SHP77 treated with DMSO at 0.1 percent for 48 hours (cell line): ENCODE results near the gene PIP4K2A.
"Not testable (repeated sequence)": the region's sequence is repeated elsewhere in the genome, so short reads cannot be mapped to it uniquely, and the experiment has no call there.

Experiments used
- DNase-seq: peaks from one replicate; lab custom pipeline; 2025; lab: John Stamatoyannopoulos, UW

The PIP4K2A gene

DNA sequence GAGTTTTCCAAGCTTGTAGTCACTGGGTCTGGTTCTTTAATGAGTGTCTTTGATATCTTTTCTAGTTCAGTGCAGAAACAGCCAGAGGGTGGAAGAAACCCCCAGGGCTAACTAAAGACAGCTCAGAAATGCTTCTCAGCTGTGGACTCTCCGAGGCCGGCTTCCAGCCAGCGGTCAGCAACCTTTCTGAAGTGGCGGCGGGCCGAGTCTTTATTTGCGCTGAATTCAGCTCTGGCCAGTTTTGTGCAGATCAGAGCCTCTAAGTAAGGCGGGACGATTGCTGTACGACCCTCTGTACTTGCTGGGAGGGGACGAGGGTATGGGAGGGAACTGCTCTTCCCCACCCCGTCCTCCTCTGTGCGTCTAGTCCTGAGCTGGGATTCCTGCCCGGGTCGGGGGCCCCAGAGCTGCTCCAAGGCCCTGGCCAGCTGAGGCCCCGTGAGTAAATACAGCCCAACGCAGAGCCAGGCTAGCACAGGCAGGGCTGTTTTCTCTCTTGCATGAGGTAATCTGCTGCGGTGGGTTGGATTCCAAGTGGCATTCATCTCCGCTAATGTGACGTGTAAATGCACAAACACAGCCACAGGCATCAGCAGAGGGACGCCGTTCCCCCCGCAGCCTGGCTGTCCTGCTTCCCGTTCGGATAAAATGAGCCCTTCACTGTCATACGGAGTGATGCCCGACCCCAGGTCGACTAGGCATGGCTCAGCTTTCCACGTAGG is 159.8 kb downstream of the PIP4K2A start:
- peak; percentile 84 for DNase-seq

DNA sequence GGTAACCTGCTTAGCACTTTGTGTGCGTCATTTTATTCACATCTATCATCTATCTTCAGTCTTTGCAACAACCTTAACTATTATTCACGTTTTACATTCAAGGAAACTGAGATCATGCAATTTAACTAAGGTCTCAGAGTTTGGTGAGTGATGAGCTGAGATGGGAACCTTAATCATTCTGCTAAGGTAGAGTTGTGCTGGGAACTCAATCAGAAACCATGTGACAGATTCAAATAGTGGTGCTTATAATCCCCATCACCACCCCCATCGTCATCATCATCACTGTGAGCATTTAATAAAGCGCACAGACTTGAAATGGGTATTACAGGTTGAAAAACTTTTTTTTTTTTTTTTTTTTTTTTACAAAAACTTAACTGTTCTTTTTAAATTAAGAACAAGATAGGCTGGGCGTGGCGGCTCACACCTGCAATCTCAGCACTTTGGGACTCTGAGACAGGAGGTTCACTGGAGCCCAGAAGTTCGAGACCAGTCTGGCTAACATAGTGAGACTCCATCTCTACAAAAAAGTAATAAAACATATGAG is 160.9 kb downstream of the PIP4K2A start:
- DNase-seq: no peak

DNA sequence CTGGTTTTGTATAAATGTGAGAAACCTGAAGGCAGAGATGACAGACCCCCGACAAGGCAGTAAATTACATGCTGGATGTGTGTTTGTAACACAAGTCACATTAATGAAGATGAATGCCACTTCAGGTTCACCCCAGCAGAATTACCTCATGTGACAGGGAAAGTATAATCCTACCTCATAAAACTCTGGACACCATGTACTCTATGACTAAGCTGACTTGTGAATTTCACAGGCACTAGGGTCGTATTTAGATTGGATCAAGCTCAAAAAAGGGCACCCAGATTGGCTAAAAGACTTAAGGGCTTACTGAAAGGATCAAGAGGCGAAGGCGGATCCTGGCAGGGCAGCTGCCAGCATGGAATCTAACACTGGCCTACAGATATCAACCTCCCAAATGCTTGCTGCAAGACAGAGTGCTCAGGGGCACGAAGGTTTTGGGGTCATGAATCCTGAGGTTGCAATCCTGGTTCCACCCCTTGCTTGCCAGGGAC is 161.4 kb downstream of the PIP4K2A start:
- DNase-seq: peak; percentile 39

DNA sequence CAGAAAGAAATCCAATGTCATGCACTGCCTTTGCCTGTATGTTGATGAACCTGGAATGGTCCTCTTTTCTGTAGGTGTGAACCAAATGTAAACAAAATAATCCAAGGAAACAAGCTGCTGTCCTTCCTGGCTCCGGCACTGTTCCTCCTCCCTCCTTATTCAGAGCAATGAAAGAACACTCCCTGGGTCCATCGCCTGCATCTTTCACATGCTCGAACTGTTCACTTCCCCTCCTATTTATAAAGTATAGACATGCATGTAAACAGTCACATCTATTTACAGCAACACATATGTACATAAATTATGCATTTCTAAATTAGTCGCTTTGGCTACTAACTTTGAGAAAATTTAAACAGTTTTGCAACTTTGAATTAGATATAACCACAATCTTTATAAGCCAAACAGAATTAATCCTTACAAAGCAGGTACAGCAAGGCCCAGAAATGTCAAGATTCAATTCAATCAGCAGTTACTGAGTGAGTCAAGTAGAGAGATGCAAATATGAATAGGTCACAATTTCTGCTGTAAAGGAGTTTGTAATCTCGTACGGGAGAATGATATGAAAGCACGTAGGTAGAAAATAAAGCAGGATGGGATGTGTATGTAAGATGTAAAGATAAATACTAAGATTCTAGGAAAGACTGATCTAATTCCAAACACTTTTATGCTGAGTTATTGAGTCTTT is 162.6 kb downstream of the PIP4K2A start:
- no peak for DNase-seq

DNA sequence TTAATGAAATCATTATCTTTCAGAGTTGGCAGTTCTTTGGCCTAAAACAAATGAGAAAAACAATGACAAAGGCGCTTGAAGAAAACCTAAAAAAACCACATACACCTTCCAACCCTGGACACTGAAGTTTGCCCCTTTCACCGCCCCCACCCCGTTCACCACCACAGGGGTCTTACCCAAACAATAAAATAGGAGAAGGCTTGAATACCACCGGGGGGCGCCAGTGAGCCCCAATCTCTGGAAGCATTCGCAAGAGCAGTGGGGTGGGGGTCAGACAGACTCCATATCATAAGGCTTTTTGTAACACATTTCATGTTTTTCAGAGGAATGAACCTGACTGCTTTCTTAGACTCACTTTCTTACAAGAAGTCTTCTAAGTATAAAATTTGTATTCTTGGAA is 163.6 kb downstream of the PIP4K2A start:
- DNase-seq: no peak

DNA sequence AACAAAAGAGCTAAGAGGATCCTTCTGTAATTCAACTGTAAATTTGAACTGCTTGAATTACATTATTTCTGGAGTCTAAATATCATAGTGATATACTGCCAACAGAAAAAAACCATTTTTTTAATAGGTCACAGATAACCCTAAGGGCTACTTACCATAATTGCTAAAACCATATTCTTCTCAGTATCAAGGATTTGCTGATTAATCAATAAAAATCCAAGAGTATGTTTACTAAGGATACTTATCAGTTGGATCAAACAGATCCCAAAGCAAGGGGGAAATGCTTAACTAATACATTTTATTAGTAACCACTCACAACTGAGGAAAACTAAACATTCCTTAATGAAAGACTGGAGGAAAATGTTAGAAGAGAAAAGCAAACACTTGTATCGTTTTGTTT is 166.0 kb downstream of the PIP4K2A start:
- no peak for DNase-seq

DNA sequence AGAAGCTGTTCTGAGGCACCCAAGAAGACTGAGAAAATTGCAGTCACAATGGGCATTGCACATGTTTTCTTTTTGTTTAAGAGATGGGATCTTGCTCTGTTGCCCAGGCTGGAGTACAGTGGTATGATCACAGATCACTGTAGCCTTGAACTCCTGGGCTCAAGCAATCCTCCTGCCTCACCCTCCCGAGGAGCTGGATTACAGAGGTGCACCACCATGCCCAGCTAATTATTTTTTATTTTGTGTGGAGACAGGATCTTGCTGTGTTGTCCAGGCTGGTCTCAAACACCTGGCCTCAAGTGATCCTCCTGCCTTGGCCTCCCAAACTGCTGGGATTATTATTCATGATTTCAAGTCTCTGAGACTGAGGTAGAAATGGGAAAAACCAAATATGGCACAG is 168.7 kb downstream of the PIP4K2A start:
- no peak for DNase-seq

DNA sequence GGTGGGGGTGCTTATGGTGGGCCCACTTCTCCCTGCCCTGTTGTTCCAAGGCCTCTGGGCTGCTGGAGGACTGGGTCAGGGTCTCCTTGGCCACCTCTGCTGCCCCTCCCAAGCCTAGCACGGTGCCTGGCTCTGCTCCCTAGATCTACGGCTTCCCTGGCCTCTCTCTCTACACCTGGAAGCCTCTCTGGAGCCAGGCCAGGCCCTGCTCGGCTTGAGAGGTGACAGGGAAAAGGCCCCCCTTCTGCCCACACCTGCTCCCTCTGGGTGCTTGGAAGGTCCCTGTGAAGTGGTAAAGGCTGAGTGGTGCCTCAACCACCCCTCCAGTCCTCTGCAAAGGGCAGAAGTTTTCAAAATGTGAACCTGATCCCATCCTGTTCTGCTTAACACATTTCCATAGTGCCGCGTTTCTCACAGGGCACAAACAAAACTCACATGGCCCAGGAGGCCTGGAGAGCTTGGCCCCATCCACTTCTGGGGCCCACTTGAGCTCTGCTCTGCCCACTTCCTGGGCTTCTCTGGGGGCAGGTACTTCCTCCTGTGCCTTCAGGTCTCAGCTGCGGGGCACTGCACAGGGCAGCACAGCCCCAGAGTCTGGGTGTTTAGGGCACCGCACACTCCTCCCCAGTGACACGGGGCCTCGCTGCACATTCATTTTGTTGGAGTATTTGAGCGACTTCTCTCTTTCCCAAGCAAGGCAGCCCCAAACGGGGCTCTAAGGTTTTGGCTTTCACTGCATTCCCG is 169.9 kb downstream of the PIP4K2A start:
- no peak for DNase-seq

DNA sequence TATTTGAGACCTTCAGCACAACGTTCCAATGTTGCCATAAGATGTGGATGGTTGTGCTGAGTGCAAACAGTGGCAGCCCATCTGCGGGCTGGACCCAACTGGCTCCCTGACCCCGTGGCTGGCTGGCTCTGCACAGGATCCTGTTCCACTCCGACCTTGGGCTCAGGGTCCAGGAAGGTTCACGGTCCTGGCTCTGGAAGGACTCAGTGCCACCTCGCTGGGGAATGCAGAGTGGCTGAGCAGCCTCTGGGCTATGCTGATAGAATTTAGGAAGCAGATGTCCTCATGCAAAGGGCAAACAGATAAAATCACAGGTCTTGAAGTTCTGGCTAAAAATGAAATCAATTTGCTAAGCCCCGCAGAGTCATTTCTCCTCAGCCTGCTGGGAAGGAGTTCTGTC is 171.6 kb downstream of the PIP4K2A start:
- no peak for DNase-seq

DNA sequence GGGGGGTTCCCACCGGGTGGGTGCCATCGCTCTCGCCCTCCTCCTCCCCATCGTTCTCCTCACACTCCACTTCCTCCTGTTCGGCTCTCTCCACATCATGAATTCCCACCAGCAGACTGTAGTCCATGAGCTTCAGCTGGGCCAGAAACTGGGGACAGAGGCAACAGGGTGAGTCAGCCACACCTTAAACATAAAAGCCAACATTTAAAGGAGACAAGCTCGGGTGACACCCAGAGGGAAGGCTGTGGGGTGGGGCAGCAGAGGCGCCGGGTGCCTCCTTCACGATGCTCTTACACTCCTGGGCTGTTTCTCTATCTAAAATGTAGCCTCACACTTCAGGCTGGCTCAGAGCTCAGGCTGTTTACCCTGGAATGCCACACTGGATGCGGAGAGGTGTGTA is 172.5 kb downstream of the PIP4K2A start:
- DNase-seq: no peak

DNA sequence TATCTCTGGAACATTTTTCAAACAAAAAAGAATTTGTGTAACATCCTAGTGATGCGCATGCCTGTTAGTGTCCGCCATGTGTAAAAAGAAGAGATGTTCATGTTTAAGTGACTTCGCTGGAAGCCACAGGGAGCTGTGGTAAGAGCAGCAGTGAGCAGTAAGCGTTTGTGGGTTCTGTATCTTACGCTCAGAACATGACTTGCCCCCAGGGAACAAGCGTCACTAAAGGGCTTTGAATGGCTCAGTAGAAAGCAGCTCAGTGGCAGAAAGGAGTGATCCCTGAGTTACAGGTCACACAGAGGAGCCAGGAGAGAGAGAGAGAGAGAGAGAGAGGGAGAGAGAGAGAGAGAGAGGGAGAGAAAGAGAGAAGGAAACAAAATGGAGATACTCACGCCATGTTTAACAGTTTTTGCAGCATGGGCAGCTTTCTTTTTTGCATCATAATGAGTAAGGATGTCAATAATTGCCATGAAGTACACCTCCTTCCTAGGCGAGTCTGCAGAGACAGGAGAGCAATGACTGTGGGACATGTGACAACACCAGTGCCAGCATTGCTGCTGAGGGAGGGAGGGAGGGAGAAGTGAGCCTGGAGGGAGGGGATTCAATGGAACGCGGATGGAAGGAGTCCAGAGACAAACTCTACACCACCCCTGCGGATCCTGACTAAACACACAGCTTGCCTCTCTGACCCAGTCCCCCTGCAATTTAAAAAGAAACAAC is 174.6 kb downstream of the PIP4K2A start:
- no peak for DNase-seq

DNA sequence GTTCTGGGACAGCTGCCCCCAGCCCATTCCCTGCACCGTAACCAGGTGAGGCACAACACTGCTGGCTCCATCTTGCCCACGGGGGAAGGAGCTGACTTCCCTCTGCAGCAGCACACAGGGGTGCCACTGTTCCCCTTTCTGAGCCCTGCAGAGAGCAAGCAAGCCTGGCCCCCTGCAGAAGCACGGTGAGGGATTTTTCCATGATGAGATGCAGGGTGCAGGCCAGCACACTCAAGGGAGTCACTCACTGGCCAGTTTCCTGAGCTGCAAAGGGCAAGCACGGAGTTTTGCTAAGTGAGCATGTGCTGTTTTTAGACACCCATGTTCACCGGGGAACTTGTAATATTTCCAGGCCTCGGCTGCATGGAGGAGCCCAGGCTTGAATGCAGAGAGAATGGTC is 176.6 kb downstream of the PIP4K2A start:
- no peak for DNase-seq

DNA sequence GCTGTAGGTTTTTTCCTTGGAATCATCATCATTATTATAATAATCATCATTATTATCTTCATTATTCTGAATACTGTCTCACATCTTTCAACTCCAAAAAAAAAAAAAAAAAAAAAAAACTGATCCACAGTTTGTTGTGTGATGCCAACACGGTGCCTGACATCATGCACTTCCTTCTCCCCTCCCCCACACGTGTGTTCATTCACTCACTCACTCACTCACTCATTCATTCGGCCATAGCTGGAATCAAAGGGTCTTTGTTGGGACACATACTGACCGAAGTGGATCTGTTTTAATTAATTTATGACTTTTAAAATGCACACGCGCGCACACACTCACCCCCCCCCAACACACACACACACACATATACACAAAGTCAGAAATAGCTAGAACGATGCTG is 177.8 kb downstream of the PIP4K2A start:
- no peak for DNase-seq

DNA sequence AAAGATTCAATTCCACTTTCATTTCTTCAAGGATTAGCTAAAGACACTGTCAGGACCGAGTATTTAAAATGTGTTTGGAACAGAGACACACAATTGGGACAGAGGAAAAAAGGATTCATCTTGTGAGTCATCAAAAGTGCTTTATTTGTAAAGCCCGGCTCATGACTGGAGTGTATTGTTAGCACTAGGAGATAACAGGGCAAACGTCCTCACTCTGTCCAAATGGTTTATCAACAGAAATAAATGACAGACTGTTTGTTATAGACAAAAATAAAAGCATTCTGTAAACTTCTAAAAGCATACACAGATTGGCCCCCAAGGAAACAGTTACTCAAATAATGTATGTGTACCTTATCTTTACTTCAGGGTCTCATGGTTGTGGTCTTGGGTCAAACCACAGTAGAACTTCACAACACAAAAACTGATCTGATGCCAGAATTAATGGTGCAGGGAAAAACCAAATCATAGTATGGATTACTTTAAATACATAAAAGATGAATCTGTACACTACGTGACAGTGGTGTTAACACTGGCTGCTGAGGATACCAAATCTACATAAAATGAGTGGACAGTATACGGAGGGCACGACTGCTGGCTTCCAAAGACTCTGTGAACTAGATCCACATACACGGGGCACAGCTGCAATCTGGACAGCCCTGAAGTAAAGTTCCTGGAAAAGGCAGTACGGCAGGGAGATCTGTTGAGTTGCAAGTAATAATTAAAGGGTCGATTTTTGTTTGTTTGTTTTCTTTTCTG is 179.4 kb downstream of the PIP4K2A start:
- DNase-seq: no peak

DNA sequence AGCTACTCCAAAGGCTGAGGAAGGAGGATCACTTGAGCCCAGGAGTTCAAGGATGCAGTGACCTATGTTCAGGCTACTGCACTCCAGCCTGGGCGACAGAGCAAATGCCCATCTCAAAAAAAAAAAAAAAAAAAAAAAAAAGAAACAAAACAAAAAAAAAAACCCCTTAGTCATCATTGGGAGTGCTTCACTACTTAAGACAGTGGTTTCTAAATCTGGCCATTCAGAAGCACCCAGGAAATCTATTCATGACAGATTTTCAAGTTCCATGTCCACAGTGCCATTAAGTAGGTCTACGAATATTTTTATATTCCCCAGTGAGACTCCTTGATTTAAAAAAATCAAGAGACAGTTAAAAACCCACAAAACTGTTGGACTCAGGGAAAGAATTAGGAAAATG is 182.9 kb downstream of the PIP4K2A start:
- DNase-seq: no peak

DNA sequence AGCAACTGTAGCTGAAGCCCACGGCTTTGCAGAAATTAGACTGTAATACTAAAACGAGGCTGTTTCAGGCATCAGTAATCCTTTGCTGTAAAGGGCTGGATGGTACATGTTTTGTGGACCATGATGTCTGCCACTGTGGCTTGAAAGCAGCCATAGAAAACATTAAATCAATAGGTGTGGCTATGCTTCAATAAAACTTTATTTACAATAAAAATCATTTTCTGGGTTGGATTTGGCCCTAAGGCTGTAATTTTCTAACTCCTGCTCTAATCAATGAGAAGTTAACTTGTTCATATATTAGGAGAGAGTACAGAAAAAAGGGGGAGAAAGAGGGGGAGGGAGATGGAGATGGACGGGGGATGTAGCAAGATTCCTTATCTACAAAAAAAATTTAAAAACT is 183.4 kb downstream of the PIP4K2A start:
- DNase-seq: no peak

DNA sequence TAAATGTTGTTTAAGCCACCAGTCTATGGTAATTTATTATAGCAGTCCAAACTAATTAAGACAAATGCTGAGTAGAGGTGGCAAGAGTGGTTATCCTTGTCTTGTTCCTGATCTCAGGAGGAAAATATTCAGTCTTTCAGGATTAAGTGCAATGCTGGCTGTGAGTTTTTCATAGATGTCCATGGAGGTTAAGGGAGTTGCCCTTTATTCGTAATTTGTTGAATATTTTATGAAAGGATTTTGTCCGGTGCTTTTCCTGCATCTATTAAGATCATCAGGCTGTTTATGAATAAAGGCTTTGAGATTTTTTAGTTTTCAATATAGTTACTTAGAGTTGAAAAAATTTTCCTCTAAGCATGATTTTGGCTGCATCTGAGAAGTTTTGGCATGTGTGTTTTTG is 186.9 kb downstream of the PIP4K2A start:
- no peak for DNase-seq

DNA sequence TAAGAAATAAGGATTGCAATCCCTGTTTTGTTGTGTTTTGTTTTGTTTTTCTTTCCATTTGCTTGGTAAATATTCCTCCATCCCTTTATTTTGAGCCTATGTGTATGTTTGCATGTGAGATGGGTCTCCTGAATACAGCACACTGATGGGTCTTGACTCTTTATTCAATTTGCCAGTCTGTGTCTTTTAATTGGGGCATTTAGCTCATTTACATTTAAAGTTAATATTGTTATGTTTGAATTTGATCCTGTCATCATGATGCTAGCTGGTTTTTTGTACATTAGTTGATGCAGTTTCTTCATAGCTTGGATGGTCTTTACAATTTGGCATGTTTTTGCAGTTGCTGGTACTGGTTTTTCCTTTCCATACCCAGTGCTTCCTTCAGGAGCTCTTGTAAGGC is 190.0 kb downstream of the PIP4K2A start:
- not testable (repeated sequence) for DNase-seq

DNA sequence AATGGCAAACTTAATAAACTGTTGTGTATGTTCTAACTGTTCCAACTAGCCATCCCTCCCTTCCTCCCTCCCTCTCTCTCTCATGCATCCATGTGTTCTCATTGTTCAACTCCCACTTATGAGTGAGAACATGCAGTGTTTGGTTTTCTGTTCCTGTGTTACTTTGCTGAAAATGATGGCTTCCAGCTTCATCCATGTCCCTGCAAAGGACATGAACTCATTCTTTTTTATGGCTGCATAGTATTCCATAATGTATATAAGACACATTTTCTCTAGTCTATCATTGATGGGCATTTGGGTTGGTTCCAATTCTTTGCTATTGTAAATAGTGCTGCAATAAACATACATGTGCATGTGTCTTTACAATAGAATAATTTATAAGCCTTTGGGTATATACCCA is 193.7 kb downstream of the PIP4K2A start:
- DNase-seq: not testable (repeated sequence)

DNA sequence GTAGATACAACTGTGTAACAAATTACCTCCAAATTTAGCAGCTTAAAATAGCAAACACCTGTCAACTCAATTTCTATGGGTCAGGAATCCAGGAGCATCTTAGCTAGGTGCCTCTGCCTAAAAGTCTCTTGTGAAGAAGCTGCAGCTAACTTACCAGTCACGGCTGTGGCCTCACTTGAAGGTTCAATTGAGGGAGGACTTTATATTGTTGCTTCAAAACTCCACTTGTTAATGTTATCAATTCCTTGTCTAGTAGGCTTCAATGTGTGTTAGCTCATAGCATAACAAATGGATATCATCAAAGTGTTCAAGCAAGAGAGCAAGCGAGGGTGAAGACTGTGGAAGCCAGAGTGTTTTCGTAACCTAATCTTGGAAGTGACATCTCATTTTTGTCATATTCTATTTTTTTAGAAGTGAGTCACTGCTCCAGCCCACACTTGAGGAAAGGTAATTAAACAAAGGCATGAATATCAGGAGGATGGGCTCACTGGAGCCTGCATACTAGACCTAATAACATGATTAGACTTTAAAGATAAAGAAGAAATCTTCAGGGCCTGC is 196.1 kb downstream of the PIP4K2A start:
- no peak for DNase-seq

DNA sequence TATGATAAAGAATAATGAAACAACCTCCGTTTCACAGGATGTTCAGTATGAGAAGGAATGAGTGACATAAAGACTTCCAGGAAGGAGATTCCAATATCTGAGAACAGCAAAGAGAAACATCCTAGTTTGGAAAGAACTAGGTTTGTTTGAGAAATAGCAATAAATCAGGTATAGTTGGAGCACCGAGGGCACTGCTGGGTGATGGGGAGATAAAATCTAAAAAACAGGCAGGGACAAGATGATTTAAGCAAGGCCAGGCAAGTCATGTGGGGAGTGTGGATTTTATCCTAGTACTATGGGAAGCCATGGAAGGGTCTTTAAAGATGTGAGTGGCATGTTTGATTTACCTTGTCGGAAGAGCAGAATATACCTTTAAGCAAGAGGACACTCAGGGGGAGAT is 199.4 kb downstream of the PIP4K2A start:
- no peak for DNase-seq
